MV-4-11 (cell line): ENCODE results near the gene FCHSD2.
"Not testable (repeated sequence)": the region's sequence is repeated elsewhere in the genome, so short reads cannot be mapped to it uniquely, and the experiment has no call there.

ENCODE experiments used
- DNase-seq: peaks from one replicate; lab custom pipeline; 2025; lab: John Stamatoyannopoulos, UW

Gene FCHSD2

GRCh38 chr11:72864702-72865655 lies 277.1 kb downstream of the FCHSD2 start:
- DNase-seq, result no peak

DNA sequence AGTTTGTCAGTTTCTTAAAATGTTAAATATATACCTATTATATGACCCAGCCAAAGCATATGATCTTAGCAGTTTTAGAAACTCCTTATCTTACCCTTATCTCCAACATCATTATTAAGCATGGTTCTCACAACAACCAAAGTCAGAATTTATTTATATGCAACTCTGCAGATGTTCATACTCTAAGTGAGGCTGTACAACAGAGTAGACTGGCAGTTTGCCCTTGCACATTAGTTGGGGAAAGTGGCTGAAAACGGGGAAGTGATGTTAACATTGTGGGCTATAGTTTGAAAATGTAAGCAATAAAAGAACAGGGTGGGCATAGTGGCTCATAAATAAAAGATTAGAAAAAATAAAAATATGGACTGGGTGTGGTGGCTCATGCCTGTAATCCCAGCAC lies 278.2 kb downstream of the FCHSD2 start:
- peak; percentile 57 for DNase-seq

- peak; percentile 34 for DNase-seq
Observed at GRCh38 chr11:72863091-72863490, 279.0 kb downstream of the FCHSD2 start.

DNA sequence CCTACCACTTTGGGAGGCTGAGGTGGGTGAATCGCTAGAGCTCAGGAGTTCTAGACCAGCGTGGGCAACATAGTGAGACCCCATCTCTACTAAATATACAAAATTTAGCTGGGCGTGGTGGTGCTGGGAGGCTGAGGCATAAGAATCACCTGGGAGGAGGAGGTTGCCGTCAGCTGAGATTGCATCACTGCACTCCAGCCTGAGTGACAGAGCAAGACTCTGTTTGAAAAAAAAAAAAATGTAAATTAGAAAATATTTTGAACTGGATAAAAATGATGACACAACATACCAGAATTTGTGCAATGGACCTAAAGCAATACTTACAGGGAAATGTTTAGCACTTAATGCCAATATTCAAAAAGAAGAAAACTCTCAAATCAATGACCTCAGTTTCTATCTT lies 281.5 kb downstream of the FCHSD2 start:
- no peak for DNase-seq

DNA sequence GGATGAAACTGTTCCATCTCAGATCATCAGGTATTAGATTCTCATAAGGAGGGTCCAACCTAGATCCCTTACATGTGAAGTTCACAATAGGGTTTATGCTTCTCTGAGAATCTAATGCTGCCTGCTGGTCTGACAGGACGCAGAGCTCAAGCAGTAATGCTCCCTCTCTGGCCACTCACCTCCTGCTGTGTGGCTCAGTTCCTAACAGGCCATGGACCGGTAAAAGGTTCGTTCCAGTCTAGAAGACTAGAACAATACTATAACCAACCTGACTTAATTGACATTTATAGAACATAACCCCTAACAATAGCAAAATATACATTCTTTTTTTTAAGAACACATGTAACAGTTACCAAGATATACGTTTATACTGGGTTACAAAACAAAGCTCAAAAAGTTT lies 282.1 kb downstream of the FCHSD2 start:
- no peak for DNase-seq

DNA sequence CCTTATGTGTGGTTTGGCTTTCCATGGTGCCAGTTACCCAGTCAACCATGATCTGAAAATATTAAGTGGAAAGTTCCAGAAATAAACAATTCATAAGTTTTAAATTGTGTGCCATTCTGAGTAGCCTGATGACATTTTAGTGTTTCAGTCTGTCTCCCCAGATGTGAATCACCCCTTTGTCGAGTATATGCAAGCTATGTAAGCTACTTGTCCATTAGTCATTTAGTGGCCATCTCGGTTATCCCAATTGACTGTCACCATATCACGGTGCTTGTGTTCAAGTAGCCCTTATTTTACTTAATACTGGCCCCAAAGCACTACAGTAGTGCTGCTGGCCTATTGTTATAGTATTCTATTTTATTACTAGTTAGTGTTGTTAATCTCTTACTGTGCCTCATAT lies 283.0 kb downstream of the FCHSD2 start:
- no peak for DNase-seq

DNA sequence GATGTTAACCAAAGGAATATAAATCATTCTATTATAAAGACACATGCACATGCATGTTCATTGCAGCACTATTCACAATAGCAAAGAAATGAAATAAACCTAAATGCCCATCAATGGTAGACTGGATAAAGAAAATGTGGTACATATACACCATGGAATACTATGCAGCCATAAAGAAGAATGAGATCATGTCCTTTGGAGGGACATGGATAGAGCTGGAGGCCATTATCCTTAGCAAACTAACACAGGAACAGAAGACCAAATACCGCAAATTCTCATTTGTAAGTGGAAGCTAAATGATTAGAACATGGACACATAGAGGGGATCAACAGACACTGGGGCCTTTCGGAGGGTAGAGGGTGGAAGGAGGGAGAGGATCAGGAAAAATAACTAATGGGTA lies 283.9 kb downstream of the FCHSD2 start:
- not testable (repeated sequence) for DNase-seq

DNA sequence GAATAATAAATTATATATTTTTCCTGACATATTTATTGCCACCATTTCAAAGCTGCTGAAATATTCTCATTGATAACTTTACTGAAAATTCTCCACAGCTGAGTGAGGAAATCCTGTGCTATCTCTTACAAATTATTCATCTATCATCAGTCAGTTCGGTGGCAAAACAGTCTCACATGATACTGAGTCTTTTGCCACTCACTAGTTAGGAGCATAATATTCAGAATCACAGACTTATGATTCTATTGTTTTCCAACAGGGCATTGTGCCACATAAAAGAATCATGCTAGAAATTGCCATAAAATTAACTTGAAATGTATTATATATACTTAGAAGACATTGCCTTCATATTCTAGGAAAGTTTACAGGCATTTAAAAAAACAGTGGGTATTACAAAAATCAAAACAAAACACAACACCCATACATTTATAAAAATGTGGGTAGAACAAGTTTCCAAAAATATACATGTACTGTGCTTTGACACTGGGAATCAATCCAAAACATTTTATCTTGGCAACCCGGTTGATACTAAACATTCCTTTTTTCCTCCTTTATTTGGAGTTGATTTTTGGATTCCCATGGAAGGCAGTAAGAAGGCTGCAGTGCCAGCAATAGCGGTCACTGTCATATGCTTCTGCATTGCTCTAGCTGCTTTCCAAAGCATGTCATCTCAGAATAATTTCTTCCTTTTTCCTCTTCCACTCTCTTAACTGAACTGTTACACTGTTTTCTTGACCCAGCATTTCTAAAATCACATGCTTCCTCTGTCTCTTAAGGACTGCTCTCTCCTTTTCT lies 285.4 kb downstream of the FCHSD2 start:
- no peak for DNase-seq

GRCh38 chr11:72856065-72856464 lies 286.1 kb downstream of the FCHSD2 start:
- DNase-seq, result no peak

- DNase-seq, result no peak
Observed at GRCh38 chr11:72851726-72852125, 290.4 kb downstream of the FCHSD2 start.

DNA sequence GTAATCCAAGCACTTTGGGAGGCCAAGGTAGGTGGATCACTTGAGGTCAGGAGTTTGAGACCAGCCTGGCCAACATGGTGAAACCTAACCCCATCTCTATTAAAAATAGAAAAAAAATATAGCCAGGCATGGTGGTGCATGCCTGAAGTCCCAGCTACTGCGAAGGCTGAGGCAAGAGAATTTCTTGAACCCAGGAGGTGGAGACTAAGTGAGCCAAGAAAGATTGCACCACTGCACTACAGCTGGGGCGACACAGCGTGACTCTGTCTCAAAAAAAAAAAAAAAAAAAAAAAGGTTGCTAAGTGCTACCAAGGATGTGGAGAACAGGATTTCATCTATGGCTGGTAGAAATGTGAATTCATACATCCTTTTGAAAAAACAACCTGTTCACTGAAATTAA lies 291.3 kb downstream of the FCHSD2 start:
- DNase-seq, result no peak

DNA sequence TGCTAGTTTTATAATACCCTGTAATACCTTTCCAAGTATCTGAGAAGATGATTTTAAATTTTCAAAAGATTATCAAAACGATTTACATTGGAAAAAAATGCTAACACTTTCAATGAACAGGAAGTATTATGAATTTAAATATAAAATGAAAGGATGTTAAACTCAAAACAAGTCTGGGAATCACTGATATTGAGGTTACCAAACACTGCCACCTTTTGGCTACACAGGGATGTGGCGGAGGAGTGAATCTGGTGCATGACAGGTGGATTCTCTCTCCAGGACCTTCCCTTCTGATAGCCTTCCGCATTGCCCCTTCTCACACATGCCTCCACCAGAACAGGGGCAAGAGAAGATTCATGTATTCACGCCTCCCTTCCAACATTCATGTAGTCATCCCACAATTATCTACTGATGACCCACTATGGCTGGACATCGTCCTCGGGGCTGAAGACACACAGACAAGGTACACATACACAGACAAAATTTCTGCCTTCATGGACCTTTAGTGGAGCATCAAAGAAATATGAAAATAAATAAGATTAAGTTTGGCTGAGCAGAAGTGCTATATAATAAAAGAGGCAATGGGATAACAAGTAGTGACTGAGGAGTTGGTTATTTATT lies 293.2 kb downstream of the FCHSD2 start:
- DNase-seq, result peak; percentile 34

DNA sequence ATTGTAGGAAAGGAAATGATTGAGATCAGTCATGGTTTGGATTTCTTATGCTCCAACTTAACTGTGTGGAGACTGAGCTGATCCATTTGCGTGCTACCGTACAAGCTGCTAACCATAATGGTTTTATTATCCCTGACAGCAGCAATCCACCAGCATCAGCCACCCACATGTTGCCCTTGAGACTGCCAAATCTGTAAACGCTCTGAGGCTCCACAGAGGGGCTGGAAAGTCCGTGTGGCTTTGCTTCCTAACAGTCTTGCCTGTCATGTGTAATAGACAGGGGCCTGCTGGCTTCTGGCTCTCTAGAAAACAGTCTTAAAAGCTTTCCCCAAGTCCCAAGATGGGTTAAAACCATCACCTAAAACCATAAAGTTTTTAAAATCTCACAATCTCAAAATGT lies 297.8 kb downstream of the FCHSD2 start:
- no peak for DNase-seq

DNA sequence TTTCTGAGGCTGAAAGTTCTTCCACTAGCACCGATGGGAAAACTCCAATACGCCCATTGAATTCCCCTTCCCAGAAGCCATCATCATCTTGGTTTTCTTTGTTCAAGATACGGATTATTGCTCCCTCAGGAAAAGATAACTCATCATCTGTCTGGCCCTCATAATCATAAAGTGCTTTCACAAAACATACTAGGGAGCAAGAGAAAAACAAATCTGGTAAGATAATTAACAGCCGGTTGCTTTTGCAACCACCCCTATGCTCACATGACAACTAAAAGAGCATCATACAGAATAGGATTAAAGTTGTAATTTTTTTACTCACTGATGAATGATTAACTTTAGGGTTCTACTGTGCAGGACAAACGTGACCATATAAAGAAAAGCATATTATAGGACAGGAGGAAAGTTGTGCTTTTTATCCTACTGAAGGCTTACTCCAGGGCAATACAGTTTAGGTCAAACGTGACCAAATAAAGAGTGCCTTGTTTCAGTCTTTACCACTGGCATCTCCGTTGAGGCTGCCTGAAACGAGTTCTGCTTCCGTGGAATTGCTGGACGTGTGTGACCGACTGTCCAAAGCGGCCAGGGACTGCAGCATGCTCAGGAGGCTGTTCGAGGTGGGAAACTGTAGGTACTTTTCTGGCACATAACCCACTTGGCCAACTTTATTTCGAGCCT lies 299.3 kb downstream of the FCHSD2 start:
- DNase-seq, result no peak

- no peak for DNase-seq
Observed at GRCh38 chr11:72842126-72842525, 300.0 kb downstream of the FCHSD2 start.

DNA sequence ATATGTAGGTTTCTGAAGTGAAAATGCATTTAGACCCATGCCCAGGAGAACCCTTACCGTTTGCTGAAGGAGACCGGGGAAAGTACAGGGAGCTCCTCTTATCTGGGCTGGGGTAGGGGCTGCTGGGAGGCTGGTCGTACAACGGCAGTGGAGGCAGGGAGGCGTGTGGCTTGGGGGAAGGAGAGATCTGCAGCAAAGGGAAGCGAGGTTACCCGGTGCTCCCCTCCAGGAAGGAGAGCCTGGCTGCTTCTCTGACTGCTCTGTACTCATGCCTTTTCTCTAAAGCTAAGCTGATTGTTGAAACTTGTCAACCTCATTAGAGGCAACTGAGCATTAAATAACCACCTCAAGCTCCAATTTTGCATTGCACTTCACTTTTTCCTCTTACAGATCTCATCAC lies 300.7 kb downstream of the FCHSD2 start:
- DNase-seq, result no peak

DNA sequence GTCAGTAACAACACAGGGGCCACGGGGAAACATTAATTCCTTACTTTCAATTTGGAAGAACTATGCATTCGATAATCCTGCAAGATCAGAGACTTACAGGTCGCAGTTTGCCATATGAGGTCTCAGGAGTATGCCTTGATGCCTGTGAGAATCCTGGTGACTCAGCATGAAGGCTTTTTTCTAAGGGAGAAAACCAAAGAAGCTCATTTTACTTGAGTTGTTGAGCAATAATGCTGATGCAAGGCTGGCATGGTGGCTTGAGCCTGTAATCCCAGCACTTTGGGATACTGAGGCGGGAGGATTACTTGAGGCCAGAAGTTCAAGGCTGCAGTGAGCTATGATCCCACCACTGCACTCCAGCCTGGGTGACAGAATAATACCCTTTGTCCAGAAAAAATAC lies 301.3 kb downstream of the FCHSD2 start:
- peak; percentile 77 for DNase-seq

- no peak for DNase-seq
Observed at GRCh38 chr11:72838691-72839305, 303.3 kb downstream of the FCHSD2 start.

DNA sequence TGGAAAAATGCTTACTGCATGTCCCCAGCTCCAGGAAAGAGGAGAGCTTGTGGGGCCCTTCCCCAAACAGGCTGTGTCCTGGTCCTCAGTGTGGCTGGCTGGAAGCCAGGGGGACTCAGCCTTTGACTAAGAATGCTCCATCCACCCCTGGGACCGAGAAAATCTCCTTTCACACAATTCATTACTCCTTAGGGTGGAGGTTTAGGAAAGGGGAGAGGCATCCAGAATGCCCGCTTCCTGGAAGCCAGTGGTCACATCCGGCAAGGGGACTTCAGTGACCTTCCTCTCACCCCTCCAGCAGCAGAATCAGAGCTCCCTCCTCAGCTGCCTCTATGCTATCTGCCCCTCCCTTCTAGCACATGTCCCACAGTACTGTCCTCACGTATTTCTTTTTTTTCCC lies 306.0 kb downstream of the FCHSD2 start:
- DNase-seq, result no peak

DNA sequence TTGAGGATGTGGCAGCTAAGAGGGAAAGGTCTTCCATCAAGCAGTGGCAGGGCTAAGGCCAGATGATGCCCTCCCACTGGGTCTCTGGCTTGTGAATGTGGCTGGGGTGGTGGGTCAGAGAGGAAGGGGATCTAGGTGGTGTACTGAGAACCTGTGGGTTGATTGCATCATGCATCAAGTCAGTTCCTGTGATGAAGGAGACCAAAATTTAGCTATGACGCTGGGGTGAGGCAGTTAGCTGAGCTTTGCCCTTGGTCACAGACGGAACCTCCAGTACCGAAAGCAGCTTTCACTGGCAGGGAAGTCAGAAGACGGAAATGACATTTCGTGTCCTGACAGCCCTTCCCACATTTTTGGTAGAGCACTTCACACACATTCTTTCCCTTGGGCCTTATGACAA lies 307.2 kb downstream of the FCHSD2 start:
- peak; percentile 58 for DNase-seq

DNA sequence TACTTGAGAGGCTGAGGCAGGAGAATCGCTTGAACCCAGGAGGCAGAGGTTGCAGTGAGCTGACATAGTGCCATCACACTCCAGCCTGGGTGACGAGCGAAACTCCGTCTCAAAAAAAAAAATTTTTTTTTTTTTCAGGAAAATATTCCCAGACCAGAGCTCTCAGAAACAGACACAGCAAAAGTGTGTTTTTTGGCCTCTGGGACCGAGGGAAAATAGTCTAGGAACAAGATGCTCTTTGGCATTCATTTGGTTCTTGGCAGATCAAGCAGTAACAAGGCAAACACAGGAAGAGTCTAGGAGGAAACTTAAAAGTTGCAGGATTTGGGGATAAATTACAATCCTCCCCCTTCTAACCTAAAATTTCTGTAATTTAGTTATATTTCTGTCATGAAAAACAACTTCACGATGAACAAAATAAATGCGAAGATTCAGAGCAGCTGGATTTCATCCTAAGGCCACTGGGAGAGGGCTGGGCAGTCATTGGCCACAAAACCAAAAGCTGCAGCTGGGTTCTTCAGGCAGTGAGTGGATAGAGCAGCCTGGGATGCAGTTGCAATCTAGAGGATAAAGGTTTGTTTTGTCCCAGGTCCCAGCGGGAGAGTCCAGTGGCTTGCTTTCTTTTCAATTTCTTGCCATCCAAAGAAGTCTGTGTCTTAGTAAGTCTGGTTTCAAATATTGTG lies 308.2 kb downstream of the FCHSD2 start:
- no peak for DNase-seq
